Measurements from ENCODE around the gene ADAM19.

Gene ADAM19

DNA sequence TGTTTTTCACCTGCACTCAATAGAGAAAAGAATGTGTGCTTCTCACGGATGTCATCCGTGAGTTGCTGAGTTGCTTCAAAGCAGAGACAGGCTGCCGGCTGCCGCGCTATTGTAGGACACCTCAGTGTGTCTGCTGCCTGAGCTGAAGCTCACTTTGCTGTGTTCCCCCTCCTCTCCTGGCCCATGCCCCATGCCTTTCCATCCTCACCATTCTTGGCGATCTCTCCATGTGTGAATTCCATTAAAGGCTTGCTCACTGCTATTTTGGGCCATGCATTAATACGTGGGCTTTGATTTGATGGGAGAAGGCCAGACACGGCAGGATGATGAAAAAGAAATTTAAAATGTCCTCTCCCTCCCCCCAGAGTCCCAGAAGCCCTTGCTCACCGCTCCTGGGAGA is 14.5 kb downstream of the ADAM19 start:
- DNase-seq, result no peak

DNA sequence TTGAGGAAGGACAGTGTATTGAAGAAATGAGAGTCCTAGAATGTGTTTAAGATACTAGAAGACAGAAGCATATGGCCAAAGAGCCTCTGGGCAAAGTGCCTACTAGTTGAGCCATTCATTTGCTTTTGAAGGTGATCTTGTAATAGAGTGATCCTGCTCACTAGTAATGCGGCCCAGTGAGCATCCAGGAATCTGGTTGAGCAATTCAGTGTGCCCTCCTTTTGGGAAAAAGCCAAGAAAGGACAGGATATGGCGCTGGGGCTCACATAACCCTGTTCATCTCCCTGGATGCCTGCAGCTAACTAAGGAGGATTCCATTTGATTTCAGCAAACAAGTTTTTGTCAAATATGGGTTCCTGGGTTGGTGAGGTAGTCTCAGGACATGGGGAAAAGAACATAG is 16.3 kb downstream of the ADAM19 start:
- DNase-seq, result no peak

DNA sequence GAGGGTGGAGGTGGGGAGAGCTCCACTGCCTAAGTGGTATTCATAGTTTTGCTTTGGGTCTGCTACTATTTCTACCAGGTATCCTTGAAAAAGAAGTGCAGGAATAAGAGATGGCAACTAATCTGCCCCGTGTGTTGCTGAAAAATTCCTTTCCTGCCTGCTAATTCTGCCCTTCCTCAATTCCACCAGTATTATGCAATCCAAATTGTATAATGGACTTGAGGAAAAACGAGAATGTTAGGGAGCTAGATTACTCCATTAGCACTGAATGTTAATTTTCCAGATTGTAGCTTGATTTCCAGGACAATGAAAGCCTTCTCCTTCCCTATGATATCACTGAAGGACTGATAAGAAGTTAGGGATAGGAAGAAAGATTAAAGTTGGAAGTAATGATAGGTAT is 16.9 kb downstream of the ADAM19 start:
- no peak for DNase-seq

DNA sequence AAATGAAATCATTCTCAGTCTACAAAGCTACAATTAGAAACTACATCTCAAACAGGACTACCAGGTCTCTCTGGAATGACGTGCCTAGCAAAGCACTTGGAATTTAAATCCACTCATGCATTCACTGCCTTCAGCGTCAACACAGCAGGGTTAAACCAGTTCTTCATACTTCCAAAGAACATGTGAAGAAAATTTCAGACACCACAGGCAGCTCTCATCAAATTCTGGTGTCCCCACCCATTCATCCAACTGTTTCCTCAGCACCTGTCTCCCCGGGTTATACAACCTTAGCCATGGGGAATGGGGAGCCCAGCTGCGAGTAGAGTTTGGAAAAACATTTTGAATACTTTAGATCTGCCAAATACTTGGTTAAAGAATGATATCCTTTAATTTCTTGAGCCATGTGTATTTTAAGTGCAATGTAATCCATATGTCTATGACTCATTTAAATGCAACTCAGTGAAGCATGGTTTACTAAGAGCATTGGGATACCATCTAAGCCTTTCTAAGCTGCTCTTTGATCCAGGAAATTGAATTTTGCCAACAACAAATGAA is 17.5 kb downstream of the ADAM19 start:
- no peak for DNase-seq

DNA sequence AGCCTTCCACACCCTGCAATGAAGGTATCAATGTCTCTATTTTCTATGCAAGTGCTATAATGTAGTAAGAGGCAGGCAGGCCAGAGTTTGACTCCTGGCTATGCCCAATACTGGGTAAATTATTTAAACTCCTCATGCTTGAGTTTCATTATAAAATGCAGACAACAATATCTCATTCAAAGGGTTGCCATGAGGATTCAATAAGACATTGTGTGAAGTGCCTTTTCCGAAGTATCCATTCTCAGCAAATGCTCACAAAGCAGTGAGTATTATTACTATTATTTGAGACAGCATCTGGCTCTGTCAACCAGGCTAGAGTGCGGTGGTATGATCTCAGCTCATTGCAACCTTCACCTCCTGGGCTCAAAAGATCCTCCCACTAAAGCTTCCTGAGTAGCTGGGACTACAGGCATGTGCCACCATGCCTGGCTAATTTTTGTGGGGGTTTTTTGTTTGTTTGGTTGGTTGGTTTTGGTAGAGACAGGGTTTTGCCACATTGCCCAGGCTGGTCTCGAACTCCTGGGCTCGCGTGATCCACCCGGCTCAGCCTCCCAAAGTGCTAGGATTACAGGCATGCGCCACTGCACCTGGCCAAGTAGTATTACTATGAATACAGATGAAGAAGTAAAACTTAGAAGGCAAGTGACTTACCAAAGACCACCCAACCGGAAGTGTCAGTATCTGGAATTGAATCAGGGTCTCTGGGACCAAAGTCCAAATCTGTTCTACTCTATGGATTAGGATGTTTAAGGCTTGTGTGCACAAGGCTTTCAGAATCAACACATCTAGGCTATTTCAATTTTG is 18.8 kb downstream of the ADAM19 start:
- no peak for DNase-seq

DNA sequence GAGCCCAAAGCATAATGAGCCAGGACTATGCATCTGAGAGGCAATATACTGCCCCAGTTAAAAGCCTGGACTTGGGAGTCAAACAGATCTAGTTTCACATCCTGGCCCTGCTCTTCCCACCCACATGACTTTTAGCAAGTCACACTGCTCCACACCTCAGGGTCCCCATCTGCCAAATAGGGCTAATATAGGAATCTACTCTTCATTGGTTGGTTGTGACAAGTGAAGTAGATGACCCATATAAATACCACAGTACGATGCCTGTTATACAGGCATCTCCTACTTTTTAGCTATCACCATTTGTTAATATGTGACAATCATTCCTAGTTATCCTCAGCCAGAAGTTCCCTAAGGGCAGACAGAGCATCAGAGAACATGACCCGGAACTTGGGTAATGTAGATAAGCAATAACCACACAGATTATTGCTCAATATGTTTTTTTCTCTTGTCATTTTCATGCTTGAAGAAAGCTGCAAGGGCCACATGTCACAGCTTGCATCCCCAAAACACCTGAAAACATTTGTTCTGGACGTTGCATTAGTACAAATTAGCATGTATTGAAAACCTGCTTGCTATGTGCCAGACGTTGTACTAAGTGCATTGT is 20.4 kb downstream of the ADAM19 start:
- no peak for DNase-seq

DNA sequence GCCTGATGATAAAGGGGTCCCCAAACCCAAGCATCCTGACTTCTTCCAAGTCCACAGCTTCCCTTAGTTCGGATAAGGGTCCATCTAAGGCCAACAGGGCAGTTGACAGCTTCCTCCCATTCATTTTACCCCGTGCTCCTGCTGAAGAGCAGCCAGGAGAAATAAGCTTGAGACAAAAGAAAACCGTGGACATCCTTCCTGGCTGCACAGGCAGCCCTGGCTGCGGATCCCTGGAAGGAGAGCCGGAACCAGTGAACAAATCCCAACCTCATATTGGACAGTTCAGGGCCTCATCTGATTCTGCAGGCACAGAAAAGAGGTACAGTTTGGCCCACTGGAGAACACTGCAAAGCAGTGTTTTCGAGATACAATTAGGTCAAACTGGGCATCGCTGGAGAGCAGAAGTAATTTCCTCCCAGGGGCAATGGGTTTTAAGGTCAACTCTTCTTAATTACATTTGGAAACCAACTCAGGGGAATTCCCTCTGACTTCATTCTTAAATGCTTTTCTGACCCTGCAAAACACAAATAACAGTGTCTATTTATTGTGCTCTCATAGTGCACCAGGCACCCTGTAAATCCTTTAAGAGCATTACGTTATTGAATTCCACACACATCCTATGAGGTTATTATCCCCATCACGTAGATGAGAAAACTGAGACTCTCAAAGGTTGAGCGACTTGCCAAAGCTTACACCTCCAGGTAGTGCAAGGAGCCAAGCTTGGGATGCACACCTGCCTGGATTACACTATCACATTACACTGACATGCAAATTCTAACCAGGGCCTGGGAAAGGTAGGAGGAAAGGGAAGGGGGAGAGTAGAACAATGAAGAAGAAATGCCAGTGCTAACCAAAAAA is 21.2 kb downstream of the ADAM19 start:
- no peak for DNase-seq

DNA sequence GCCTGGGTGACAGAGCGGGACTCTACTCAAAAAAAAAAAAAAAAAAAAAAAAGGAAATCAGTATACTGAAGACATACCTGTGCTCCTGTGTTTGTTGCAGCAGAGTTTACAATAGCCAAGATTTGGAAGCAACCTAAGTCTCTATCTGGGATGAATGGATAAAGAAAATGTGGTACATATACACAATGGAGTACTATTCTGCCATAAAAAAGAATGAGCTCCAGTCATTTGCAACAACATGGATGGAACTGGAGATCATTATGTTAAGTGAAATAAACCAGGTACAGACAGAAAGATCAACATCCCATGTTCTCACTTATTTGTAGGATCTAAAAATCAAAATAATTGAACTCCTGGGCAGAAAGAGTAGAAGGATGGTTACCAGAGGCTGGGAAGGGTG is 22.9 kb downstream of the ADAM19 start:
- DNase-seq, result no peak

DNA sequence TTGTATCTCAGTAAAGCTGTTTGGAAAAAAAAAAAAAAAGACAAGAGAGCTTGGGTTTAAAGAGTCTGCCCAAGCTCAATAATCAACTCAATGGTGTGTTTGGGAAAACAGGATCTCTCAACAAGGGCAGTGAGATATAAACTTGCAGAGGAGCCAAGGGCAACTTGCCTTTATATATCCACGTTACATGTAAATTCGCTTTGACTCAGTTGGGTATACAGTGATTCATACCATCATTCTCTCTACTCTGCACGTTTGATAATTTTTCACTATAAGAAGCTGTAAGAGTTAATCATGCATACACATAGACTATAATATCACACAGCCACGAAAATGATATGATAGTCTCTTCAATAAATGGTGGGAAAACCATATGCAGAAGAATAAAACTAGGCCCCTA is 24.9 kb downstream of the ADAM19 start:
- DNase-seq, result no peak

DNA sequence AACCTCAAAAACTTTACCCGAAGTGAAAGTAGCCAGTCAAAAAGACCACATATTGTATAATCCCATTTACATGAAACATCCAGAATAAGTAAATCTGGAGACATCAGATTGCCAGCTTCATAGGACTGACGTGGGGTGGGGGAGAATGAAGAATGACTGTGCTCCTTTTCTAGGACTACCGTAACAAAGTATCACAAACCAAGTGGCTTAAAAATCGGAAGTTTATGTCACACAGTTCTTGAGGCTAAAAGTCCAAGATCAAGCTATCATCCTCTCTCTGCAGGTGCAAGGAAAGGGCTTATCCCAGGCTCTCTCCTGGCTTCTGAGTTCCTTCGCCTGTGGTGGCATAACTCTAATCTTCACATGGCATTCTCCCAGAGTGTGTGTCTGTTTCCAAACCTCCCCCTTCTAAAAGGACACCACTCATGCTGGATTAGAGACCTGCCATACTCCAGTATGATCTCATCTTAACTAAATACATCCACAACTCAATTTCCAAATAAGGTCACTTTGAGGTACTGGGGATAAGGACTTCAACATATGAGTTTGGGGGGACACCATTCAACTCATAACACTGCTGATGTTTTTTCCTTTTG is 25.5 kb downstream of the ADAM19 start:
- DNase-seq, result no peak

DNA sequence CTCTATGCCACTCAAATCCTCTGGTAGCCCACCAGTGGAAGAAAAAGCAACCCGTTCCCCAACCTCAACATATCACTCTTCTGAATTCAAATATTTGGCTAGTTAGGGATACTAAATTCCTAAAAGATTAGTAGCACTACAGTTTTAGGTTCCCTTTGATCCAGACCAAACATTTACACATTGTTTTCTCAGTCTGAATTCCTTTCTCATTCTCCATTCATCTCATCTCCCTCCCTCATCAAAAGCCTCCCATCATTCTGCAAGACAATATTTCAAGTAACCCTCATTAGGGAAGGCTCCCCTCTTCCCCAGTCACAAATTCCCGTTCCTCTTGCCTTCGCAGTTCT is 26.3 kb downstream of the ADAM19 start:
- no peak for DNase-seq

DNA sequence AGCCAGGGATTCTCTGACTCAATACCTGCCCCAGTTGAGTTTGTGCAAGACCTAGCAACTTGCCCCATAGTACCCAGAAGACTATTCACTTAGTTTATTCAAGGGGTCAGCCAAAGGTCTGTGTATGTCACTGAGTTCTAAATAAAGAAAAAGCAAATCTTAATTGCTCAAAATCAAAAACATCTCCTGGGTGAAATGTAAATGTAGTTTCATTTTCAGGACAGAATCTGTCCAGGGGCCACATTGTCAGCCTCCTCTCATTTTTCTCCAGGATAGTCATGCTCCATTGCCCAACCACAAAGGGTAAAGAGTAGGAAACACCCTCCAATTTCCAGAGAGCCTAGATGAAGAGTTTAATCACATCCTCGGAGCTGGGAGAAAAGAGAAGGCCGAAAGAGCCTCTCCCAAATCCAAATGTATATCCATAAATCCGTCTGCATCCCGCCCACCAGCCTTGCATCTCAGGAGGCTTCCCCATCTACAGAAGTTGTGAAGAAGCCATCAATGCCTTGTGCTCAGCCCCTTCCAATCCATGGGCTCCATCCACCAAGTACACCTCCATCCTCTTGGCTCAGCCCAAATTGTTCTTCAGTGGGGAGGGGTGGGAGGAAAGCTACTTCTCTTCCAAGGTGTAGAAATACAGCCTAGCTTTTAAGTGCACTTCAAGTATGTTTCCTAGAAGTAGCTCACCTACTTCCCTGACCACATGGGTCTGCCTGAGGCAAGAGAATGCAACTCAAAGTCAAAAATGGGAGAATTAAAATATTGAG is 26.9 kb downstream of the ADAM19 start:
- no peak for DNase-seq

DNA sequence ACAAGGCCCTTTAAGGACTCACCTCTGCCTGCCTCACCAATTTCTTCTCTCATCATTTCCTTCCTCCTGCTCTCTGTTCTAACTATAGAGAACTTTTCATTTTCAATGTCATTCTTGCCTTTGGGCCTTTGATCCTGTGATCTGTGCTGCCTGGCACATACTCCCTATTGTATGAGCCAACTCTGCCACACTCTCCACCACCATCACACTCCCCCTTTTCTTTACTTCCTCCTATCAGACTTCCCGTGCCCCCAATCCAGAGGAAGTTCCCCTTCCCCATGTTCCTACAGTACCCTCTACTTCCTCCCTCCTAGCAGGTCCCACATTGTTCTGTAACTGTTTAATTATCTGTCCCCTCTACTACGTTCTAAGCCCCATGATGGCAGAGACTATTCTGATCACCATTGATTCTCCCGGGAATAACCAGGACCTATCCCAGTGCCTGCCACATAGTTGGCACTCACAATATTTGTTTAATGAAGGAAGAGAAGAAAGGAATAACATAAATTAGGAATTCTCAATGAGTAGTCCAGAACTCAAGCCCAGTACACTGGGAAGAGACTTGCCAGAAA is 27.5 kb downstream of the ADAM19 start:
- no peak for DNase-seq

DNA sequence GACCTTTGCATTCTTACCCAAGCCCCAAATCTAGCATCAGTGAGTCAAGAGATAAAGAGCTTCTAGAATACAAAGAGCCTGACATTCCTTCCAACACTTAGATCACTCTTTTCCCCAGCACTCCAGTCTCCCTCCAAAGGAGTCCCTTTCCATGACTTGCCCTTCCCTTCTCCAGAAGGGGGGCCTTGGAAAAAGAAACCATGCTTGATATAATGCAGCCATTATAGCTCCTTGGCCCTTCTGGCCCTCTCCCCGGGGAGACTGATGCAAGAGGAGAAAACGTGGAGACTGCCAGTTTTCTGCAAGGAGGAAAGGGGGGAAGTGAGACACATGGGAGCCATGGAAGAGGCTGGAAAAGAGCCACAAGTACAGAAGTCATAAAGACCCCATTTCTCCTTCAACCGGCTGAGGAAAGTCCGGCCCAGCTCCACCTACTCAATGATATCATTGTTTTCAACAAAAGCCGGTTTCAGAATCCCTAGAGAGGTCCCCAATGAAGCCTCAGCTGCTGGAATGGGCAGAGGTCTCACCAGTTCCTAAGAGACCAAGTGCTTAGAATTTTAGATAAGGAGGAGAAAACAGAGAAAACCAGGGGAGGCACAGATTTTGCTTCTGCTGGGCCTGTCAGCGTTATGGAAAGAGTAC is 29.0 kb downstream of the ADAM19 start:
- no peak for DNase-seq

DNA sequence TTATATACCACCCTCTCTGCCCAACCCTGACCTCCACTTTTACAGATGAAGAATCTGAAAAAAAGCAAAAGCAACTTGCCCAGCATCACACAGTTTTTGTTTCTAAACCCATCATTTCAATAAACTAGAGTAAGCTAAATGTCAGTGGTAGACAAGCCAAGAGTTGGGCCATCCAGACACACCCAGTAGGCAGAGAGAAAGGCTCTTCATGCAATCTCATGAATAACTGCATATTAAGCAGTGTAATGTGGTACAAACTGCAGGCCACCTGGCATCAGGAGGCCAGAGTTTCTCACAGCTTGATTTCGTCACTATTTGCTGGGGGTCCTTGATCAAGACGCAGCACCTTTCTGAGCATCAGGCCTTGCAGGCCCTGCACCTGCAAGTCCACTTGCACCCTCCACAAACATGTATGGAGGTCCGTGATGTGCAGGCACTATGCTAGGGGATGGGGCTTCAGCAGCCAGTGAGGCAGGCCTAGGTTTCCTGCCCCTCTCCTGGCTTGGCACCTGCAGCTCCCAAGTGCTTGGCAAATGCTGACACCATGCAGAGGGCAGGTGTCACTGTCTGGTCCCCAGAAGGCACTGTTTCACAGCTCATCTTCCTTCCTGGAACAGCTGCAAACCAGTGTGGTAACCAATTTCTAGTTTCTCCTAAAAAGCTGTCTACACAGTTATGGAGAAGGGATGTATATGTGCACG is 29.8 kb downstream of the ADAM19 start:
- DNase-seq, result no peak

DNA sequence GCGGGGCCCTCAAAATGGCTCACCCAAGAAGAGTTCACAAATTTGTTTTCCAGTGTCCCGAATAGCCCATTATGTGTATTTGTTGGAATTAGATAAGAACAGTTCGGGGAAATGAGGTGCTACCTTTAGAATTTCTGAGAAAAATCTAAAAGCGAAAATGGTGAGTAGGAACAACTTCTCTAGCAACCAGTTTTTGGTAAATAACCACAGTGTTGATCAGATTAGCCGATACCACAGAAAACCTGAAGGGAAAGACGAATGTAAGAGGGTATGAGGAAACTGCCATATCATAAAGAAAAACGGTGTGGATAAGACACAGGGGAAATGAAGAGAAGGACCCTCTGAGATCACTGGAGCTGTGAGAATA is 31.0 kb downstream of the ADAM19 start:
- no peak for DNase-seq

DNA sequence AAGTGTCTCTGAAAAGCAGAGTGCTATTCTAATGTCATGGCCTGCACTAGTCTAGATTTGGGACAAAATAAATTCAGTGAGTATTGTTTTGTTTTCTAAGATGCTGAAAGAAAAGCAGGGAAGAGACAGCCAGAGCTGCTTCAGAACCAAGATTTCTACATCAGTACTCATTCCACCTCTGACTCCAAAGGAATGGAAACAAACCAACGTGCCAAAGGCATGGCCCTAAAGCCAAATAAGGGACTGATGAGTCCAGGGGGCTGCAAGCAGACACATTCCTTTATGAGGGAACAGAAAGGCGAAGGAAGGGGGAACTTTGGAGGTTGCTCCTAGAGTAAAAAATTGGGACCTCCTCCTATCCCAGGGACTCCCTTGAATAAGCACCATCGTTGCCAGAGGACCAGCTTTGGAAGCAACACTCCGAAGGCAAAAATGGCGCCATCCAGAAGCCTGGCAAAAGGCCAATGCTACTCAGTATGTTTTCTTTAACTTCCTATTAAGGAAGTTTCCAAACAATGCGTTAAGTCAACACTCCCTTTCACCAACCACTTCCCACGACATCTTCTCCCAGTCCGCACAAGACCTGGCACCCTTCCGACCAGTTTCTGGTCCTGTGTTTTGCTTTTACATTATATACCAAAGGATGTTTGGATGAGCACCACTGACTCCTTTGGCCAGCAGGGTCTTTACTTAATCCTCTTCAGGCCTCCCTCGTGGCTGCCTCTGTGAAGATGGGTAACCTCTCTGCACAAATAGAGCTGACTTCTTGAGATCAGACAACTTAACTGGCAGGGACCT is 31.6 kb downstream of the ADAM19 start:
- DNase-seq, result no peak

DNA sequence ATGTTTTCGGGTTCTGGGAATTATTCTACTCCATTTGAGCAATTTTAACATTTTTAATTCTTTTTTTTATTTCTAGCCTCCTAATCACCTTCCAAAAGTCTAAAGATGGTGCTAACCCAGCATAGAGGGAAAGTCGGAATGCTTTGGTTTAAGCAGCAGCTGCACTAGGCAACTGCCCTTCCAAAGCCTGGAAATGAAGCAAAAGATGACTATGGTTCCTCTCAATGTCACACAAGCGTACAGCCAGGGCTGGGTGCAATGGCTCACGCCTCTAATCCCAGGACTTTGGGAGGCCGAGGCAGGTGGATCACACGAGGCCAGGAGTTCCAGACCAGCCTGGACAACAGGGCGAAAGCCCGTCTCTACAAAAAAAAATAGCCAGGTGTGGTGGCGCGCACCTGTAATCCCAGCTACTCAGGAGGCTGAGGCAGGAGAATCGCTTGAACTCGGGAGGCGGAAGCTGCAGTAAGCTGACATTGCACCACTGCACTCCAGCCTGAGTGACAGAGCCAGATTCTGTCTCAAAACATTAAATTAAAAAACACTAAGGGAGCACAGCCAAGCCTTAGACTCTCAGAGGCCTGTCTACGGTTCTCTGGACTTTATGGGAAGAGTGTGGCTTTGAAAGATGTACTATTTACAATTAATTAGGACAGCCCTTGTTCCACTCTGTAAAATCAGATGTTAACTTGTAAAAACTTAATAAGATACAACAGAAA is 33.1 kb downstream of the ADAM19 start:
- no peak for DNase-seq

DNA sequence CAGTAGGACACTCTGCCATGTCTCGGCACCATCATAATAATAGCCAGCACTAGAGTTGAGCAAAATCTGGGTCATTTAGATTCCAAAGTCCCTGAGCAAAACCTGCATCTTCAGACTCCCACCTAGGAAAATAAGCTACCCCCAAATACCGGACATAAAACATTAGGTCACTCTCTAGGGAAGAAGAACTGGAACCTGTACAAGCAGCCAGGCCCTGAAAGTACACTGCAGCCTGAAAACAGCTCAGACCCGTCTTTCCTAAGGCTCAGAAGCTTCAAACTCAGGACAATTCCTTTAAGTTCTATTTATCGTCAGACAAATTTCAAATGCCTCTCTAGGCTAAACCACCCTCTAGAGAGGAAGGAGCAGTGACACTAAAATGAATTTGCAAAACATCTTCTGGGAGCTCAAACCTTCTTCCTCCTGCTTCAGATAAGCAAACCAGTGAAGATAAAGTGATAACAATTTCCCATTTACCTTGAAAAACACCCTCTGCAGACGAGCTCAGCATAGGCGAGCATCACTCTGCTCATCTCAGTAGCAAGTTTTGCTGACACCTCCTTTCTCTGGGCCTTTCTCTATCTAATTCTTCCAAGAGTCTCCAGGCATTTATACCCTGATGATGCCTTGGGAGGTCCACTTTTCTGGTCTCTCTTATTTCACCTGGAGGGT is 34.0 kb downstream of the ADAM19 start:
- DNase-seq, result no peak

Measured in T-helper 9 cell (primary cell).